ENCODE measurements around the gene XAB2.

XAB2 gene

DNA sequence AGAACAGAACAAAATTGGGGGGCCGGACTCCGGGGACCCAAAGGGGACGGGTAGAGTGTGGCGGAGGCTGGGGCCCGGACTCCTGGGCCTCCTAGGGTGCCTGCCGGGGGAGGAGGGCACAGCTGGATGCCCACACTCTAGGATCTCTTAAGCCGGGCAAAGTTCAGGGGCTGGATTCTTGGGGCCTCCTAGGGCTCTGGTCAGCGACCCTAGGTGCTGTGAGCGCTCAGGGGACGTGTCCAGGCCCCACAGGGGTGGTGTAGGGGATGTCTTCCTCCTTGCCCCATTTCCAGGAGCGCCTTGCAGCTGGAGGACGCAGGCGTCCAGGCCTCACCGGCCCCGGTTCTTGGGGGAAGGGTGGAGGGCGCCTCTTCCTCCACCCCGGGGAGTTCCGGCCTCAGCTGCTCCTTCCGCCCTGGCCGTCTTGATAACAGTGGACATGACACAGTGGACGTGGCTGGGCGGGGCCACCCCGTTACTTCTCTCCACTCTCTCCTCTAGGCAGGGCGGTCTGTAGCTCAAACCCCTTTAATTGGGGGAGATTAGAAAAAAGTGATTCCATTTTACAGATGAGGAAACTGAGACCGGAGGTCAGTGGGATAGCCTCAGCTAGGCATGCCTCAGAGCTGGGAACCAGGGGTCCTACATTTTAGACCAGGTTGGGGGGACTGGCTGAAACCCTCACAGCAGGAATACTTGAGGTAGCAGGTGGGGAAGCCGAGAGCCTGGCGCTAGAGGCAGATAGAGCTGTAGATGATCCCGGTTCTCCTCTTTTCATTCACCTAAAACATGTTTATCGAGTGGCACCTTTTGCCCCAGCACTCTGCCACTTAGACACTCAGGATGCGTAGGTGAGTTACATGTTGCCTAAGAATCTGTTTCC is 8.3 kb upstream of the XAB2 start:
- DNase-seq (ENCODE audit: low spot score): no peak
- no peak for TF ChIP-seq CTCF (IDR thresholded peaks at IDR 0.05; ENCODE audit: extremely low read depth, missing control alignments)

DNA sequence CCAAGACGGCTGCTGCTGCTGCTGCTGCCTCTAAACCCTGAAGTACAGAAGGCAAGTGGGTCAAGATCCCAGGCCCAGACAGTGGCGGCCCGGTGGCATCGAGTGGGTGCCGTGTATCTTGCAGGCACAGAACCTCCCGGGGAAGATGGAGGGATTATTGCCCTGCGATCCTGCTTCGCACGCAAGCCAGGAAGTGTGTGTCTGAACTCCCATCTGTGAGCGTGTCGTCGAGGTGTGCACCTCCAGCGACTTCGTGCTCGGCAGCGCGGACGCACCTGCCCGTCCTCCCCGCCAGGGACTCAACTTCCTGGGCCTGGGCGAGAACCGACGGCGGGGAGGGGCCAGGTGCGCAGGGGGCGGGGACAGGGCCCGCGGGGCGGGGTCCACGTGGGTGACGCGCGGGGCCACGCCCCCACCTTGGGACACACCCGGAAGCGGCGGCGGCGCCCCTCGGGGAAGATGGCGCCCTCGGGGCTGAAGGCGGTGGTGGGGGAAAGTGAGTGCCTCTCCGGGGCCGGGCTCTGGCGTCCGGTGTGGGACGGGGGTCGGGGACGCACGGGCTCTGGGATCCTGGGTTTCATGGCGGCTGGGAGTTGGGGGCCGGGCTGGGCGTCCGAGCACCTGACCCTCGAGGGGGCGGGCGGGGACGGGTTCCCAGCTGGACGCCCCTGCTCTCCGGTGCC is 7.5 kb upstream of the XAB2 start, which contains the start of gene STXBP2:
Gene STXBP2 (plus strand): TSS at position 420 of the 683 bp plus-strand sequence. CDS start 40 bp downstream, at position 460.
- peak; percentile 99 for DNase-seq (ENCODE audit: low spot score)
- TF ChIP-seq CTCF (IDR thresholded peaks at IDR 0.05; ENCODE audit: extremely low read depth, missing control alignments): no peak

- DNase-seq (ENCODE audit: low spot score): no peak
- TF ChIP-seq CTCF (IDR thresholded peaks at IDR 0.05; ENCODE audit: extremely low read depth, missing control alignments): no peak
Measured at GRCh38 chr19:7636317-7636690, 7.0 kb upstream of the XAB2 start.

GRCh38 chr19:7635670-7636069 is 6.3 kb upstream of the XAB2 start:
- no peak for TF ChIP-seq CTCF (IDR thresholded peaks at IDR 0.05; ENCODE audit: extremely low read depth, missing control alignments)
- DNase-seq (ENCODE audit: low spot score): no peak

DNA sequence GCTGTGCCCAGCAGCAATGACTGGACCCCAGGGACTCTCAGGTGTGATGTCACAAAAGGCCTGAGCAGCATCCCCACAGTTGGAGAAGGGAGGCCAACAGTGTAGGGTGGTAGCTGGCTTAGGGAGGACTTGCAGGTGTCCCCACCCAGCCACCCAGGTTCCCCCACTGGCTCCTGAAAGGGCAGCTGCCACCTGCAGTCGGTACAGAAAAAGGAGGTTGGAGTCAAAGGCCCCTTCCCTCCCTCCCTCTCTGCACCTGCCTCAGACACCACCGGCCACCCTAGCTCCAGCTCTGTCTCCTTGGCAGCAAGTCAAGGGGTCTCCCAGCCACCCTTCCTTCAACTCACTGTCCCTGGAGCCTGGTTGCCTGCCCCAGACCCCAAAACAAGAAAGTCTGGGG is 4.4 kb upstream of the XAB2 start, which contains the start of gene PCP2:
Gene PCP2 (minus strand): TSS at position 22 of the 400 bp plus-strand sequence. CDS start 262 bp downstream, outside the sequence.
- DNase-seq (ENCODE audit: low spot score): no peak
- TF ChIP-seq CTCF (IDR thresholded peaks at IDR 0.05; ENCODE audit: extremely low read depth, missing control alignments): no peak

DNA sequence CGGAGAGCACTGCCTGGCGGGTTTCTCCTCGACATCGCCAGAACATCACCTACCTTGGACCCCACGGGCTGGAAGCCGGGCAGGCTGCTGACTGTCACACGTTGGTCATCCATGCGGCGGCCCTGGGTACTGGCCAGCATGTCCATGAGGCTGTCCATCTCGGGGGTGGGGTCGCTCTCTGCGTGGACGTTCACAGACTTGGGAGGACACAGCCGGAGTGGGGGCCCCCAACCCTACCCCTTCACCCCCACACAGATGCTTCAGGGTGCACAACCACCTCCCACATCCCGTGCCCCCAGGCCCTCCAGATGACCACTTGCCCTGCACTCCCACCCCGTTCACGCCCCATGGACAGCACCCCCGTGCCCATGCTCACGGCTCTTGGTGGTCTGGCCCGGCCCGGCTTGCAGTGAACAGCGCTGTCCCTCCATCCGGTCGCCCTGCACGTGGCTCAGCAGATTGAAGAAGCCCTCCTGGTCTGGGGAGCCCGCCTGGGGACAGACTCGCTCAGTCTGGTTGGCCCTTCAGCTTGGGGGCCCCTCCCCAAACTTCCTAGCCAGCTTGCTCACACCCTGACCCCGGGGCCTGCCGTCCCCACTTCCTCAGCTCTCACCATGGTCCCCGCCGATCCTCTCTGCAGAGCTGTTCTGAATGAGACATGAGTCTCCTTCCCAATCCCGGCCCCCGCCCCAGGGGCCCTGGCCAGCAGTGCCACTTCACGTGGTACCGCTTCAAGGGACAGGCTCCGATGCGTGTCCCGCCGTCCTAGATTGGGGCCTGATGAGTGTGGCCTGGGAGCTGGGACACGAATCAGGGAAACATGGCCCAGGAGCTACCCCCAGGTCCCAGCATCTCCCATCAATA is 3.2 kb upstream of the XAB2 start:
- TF ChIP-seq CTCF (IDR thresholded peaks at IDR 0.05; ENCODE audit: extremely low read depth, missing control alignments): no peak
- DNase-seq (ENCODE audit: low spot score): no peak
